ENCODE data around the gene ENPP6. TPM values are rescaled to one million over a fixed set of nuclear protein-coding genes. Genes with fewer than 3 reads are reported as not detected.
A peak's percentile ranks its signal among the peaks of the same experiment; 100 is the strongest.

ENPP6 gene
- total RNA-seq, 1 experiment from 2014 or later, result not detected

DNA sequence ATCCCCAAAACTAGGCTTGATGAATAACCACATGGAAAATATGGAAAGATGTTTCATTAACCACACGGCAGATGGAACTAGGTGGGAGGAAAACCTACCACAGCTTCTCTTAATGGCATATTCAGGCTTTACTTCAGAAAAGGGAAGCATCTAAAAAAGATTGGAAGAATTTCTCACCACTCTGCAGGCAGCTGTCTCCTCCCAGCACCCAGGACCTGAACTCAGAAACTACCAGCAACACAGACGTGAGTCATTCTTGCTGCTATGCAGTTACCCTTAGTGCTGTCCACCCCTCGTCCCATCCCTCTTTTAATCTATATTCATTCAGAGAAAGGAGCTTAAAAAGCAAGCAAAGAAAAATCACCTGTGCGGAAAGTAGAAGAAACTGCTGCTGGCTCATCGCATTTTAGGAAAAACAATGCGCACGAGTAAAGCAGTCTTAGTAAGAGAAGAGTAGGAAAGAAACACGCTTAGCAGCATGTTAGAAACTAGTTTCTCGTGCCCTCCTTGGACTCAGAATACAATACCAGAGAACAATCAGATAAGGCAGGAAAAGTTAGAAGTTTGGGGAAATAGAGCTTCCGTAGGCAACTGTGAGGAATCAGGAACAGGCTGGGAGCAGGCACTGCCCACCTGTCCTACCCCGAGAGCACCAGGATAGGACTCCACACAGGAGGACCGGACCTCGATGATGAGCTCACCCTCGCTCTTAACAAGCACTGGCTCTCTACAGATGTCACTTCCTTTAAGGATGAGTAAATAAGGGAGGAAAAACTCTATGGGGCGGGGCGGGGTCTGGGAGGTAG is 48.1 kb upstream of the ENPP6 start:
- no TSS peak for BruUV-seq (replicated peaks)
- peak overlapping the region; percentile 50 for H3K27ac ChIP-seq (ENCODE audit: low read depth, low read length, poor library complexity, severe bottlenecking)
- CTCF ChIA-PET, result interaction anchor here (0.8 kb wide), 1 partner anchor 246 kb away, joined by 5 read pairs; no protein-coding TSS in a partner anchor

DNA sequence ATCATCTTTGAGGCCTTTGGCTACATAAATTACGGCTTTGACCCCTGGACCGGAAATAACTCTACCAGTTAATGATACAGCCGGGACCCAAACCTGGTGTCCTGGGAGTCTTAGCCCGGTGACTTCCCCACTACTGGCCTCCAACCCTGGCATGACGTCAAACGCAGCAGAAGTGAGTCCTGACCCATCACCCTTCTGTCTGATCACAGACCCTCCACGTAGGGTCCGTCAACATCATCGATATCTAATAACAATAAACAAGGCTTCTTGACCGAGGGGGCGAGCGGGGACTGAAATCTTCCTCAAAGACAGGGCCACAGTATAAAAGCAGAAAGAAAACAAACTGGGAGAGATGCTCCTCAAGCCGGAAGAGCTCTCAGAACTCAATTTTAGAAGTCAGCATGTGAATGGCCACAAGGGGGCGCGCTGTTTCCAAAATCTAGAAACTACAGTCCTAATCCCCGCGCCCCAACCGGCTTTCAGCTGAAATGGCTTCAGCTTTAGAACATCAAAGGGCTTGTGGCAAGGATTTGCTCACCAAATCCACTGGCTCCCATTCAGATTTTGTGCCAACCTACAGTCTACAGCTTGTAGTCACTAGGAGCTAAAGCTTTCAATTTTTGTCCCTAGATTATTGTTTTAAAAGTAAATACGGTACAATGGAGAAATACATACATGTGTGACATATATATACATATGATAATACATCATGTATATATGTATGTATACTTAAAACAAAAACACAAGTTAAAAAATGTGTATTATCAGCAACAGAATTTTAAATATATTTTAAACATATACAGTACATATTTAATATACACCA is 46.4 kb upstream of the ENPP6 start:
- Histone ChIP-seq H3K4me3 (ENCODE audit: low read depth, low read length, poor library complexity, severe bottlenecking) (no peak overlapping the region), H3K4me1 (ENCODE audit: insufficient read depth, low read length, poor library complexity, severe bottlenecking) (peaks cover 23% of the 10 kb centered on the region), H3K9me3 (ENCODE audit: low read depth, low read length, poor library complexity, severe bottlenecking) (no peaks in the 10 kb centered on the region), H3K27ac (ENCODE audit: low read depth, low read length, poor library complexity, severe bottlenecking) (no peak overlapping the region), H3K36me3 (ENCODE audit: insufficient read depth, low read length, poor library complexity, severe bottlenecking) (no peaks in the 10 kb centered on the region), H3K27me3 (replicated peaks; ENCODE audit: insufficient read depth, low read depth, low read length, poor library complexity) (no peaks in the 10 kb centered on the region)
- BruUV-seq (replicated peaks), result no TSS peak
- intact Hi-C loops (cut with micrococcal nuclease; ENCODE audit: unreplicated experiment), result loop anchor here (1.0 to 10.0 kb wide), 4 partner anchors 274 to 871 kb away; partner anchors contain the start of gene CENPU
- POLR2A ChIA-PET (ENCODE audit: low non-redundant PET), result interaction anchor here (0.5 kb wide), 3 partner anchors 216 to 720 kb away, joined by 3 to 4 read pairs (median 3); partner anchors contain the start of genes CASP3 and PRIMPOL
- no peak for TF ChIP-seq EZH2 (IDR thresholded peaks at IDR 0.05; ENCODE audit: borderline replicate concordance, low read depth, low read length, poor library complexity, severe bottlenecking)
- TF ChIP-seq, protein P1, sequence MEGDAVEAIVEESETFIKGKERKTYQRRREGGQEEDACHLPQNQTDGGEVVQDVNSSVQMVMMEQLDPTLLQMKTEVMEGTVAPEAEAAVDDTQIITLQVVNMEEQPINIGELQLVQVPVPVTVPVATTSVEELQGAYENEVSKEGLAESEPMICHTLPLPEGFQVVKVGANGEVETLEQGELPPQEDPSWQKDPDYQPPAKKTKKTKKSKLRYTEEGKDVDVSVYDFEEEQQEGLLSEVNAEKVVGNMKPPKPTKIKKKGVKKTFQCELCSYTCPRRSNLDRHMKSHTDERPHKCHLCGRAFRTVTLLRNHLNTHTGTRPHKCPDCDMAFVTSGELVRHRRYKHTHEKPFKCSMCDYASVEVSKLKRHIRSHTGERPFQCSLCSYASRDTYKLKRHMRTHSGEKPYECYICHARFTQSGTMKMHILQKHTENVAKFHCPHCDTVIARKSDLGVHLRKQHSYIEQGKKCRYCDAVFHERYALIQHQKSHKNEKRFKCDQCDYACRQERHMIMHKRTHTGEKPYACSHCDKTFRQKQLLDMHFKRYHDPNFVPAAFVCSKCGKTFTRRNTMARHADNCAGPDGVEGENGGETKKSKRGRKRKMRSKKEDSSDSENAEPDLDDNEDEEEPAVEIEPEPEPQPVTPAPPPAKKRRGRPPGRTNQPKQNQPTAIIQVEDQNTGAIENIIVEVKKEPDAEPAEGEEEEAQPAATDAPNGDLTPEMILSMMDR (conservative IDR thresholded peaks at IDR 0.05; ENCODE audit: low read depth, low read length), result peak; percentile 90
- CTCF ChIA-PET, result interaction anchor here (0.6 to 1.6 kb wide), 13 partner anchors 13 to 870 kb away, joined by 3 to 16 read pairs (median 3); partner anchors contain the start of gene IRF2
- peak; percentile 96 for DNase-seq (ENCODE audit: low spot score)

More for the DNA sequence above, 48.1 kb upstream of the ENPP6 start:
- Histone ChIP-seq H3K4me3 (ENCODE audit: low read depth, low read length, poor library complexity, severe bottlenecking) (no peak overlapping the region), H3K36me3 (ENCODE audit: insufficient read depth, low read length, poor library complexity, severe bottlenecking) (no peaks in the 10 kb centered on the region), H3K27me3 (replicated peaks; ENCODE audit: insufficient read depth, low read depth, low read length, poor library complexity) (no peaks in the 10 kb centered on the region), H3K4me1 (ENCODE audit: insufficient read depth, low read length, poor library complexity, severe bottlenecking) (peaks cover 25% of the 10 kb centered on the region), H3K9me3 (ENCODE audit: low read depth, low read length, poor library complexity, severe bottlenecking) (no peaks in the 10 kb centered on the region)
- intact Hi-C loops (cut with micrococcal nuclease; ENCODE audit: unreplicated experiment), result loop anchor here (5.0 to 10.0 kb wide), 4 partner anchors 92 to 869 kb away; partner anchors contain the start of gene CENPU
- TF ChIP-seq, protein P1 (conservative IDR thresholded peaks at IDR 0.05; ENCODE audit: low read depth, low read length), result no peak
- no peak for TF ChIP-seq EZH2 (IDR thresholded peaks at IDR 0.05; ENCODE audit: borderline replicate concordance, low read depth, low read length, poor library complexity, severe bottlenecking)
- peak; percentile 35 for DNase-seq (ENCODE audit: low spot score)
- POLR2A ChIA-PET (ENCODE audit: low non-redundant PET), result interaction anchor here (0.6 kb wide), 2 partner anchors 209 to 871 kb away, joined by 3 to 11 read pairs; partner anchors contain the start of gene IRF2

DNA sequence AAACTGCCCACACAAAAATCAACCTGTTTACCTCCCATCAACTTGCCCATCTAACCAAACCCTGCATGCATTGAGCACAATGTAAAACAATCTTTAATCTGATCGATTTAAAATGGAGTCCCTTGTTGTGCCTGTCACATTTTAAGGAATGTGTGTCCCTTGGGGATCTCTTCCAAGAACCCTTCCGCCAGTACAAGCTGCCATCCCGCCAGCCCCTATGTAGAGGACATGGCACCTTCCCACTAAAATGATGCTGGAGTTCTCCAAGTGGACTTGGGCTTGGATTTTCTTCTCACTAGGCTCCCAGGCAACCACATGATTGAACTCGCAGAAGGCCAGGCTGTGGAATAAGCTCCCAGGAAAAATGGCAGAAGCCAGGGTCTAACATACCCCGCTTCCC is 45.8 kb upstream of the ENPP6 start:
- no TSS peak for BruUV-seq (replicated peaks)
- no peak overlapping the region for H3K4me3 ChIP-seq (ENCODE audit: low read depth, low read length, poor library complexity, severe bottlenecking)
- no peak overlapping the region for H3K27ac ChIP-seq (ENCODE audit: low read depth, low read length, poor library complexity, severe bottlenecking)
- H3K36me3 ChIP-seq (ENCODE audit: insufficient read depth, low read length, poor library complexity, severe bottlenecking), result no peaks in the 10 kb centered on the region
- no peaks in the 10 kb centered on the region for H3K27me3 ChIP-seq (replicated peaks; ENCODE audit: insufficient read depth, low read depth, low read length, poor library complexity)
- ChIA-PET CTCF (interaction anchor here (0.7 to 1.6 kb wide), 7 partner anchors 13 to 871 kb away, joined by 3 to 16 read pairs (median 4); partner anchors contain the start of gene IRF2), POLR2A (ENCODE audit: low non-redundant PET) (interaction anchor here (0.5 kb wide), 1 partner anchor 721 kb away, joined by 3 read pairs; no protein-coding TSS in a partner anchor)
- intact Hi-C loops (cut with micrococcal nuclease; ENCODE audit: unreplicated experiment), result loop anchor here (10.0 kb wide), 3 partner anchors 471 to 871 kb away; partner anchors contain the start of gene CENPU
- TF ChIP-seq EZH2 (IDR thresholded peaks at IDR 0.05; ENCODE audit: borderline replicate concordance, low read depth, low read length, poor library complexity, severe bottlenecking), result no peak
- TF ChIP-seq, protein P1 (conservative IDR thresholded peaks at IDR 0.05; ENCODE audit: low read depth, low read length), result no peak
- peaks cover 17% of the 10 kb centered on the region for H3K4me1 ChIP-seq (ENCODE audit: insufficient read depth, low read length, poor library complexity, severe bottlenecking)
- H3K9me3 ChIP-seq (ENCODE audit: low read depth, low read length, poor library complexity, severe bottlenecking), result no peaks in the 10 kb centered on the region
- no peak for DNase-seq (ENCODE audit: low spot score)
